Mesenchymal stem cell (in vitro differentiated cells and primary cell): ENCODE measurements around the gene ZBTB47.
A peak's percentile ranks its signal among the peaks of the same experiment; 100 is the strongest.

Experiments
- DNase-seq: peaks from one replicate; pipeline ENCODE4 v3.0.0-alpha.2; 2013
- H2AFZ ChIP-seq: one replicate; pipeline ENCODE4 v1.6.1; 2013; ENCODE audit warnings: low read depth, mild to moderate bottlenecking, control low read depth, inconsistent platforms, low read length, moderate library complexity
- H2AK5ac ChIP-seq: 2 replicates; pipeline ENCODE4 v1.6.1; 2013; ENCODE audit warnings: low read length, moderate library complexity, mild to moderate bottlenecking, inconsistent platforms; ENCODE audit not compliant: severe bottlenecking
- H2BK120ac ChIP-seq: one replicate; pipeline ENCODE4 v1.6.1; 2013; ENCODE audit warnings: low read depth, mild to moderate bottlenecking, inconsistent platforms, low read length, moderate library complexity
- H2BK12ac ChIP-seq, 2 experiments: one replicate each; pipeline ENCODE4 v1.6.1; 2013; ENCODE audit warnings: inconsistent platforms in 2 of 2, low read length in 2 of 2, mild to moderate bottlenecking in 2 of 2, moderate library complexity in 2 of 2, control low read depth in 1 of 2
- H2BK15ac ChIP-seq: one replicate; pipeline ENCODE4 v1.6.1; 2013; ENCODE audit warnings: mild to moderate bottlenecking, low read depth, inconsistent platforms; ENCODE audit not compliant: poor library complexity, severe bottlenecking
- H2BK5ac ChIP-seq: 2 replicates; pipeline ENCODE4 v1.6.1; 2013; ENCODE audit warnings: low read depth, mild to moderate bottlenecking, low read length, control low read depth, inconsistent platforms; ENCODE audit not compliant: poor library complexity, severe bottlenecking
- H3K14ac ChIP-seq, 2 experiments: one replicate each; pipeline ENCODE4 v1.6.1; 2013; ENCODE audit warnings: inconsistent platforms in 2 of 2, low read length in 2 of 2, control low read depth in 1 of 2, mild to moderate bottlenecking in 1 of 2, moderate library complexity in 1 of 2
- H3K18ac ChIP-seq, 2 experiments: one replicate each; pipeline ENCODE4 v1.6.1; 2013; ENCODE audit warnings: inconsistent platforms in 2 of 2, low read length in 2 of 2, control low read depth in 1 of 2, low read depth in 1 of 2, mild to moderate bottlenecking in 1 of 2
- H3K23ac ChIP-seq, 2 experiments: one replicate each; pipeline ENCODE4 v1.6.1; 2013; ENCODE audit warnings: inconsistent platforms in 2 of 2, low read length in 2 of 2, mild to moderate bottlenecking in 2 of 2, moderate library complexity in 2 of 2, control low read depth in 1 of 2
- H3K27ac ChIP-seq: 2 replicates; pipeline ENCODE4 v1.5.1; 2013; ENCODE audit warnings: mild to moderate bottlenecking, moderate library complexity, low read length, control low read depth, inconsistent platforms; ENCODE audit not compliant: poor library complexity, severe bottlenecking
- H3K27me3 ChIP-seq, 2 experiments: 2 replicates each; pipeline versions ENCODE4 v1.6.1 to v1.7.0; 2013; ENCODE audit warnings: low read length in 2 of 2, mild to moderate bottlenecking in 2 of 2, moderate library complexity in 2 of 2, control low read depth in 1 of 2, inconsistent platforms in 1 of 2; ENCODE audit not compliant: control insufficient read depth in 1 of 2, insufficient read depth in 1 of 2
- H3K36me3 ChIP-seq, 2 experiments: 2 replicates each; pipeline versions ENCODE4 v1.6.1 to v1.7.0; 2013; ENCODE audit warnings: low read length in 2 of 2, control low read depth in 1 of 2, inconsistent platforms in 1 of 2, low read depth in 1 of 2, mild to moderate bottlenecking in 1 of 2; ENCODE audit not compliant: insufficient read depth in 2 of 2, control insufficient read depth in 1 of 2
- H3K4ac ChIP-seq, 2 experiments: one replicate each; pipeline ENCODE4 v1.6.1; 2013; ENCODE audit warnings: inconsistent platforms in 2 of 2, low read length in 2 of 2, mild to moderate bottlenecking in 2 of 2, moderate library complexity in 2 of 2, control low read depth in 1 of 2, low read depth in 1 of 2
- H3K4me1 ChIP-seq: 2 replicates; pipeline ENCODE4 v1.6.1; 2013; ENCODE audit warnings: low read depth, low read length, control low read depth; ENCODE audit not compliant: control insufficient read depth, insufficient read depth
- H3K4me2 ChIP-seq: 2 replicates; pipeline ENCODE4 v1.6.1; 2013; ENCODE audit warnings: low read length, mild to moderate bottlenecking, inconsistent platforms; ENCODE audit not compliant: poor library complexity, severe bottlenecking
- H3K4me3 ChIP-seq, 2 experiments: 2 replicates each; pipeline versions ENCODE4 v1.5.1 to v1.7.0; 2013; ENCODE audit warnings: low read length in 2 of 2, mild to moderate bottlenecking in 2 of 2, control low read depth in 1 of 2, low read depth in 1 of 2; ENCODE audit not compliant: insufficient read depth in 1 of 2
- H3K79me1 ChIP-seq: replicated peaks from 2 replicates; pipeline ENCODE4 v1.6.1; 2013; ENCODE audit warnings: mild to moderate bottlenecking, control low read depth, low read length, inconsistent platforms; ENCODE audit not compliant: poor library complexity, severe bottlenecking
- H3K9ac ChIP-seq: 2 replicates; pipeline ENCODE4 v1.7.0; 2013; ENCODE audit warnings: mild to moderate bottlenecking, low read length, moderate library complexity
- H3K9me3 ChIP-seq: 2 replicates; pipeline ENCODE4 v1.7.0; 2013; ENCODE audit warnings: mild to moderate bottlenecking, low read length; ENCODE audit not compliant: control insufficient read depth
- H4K8ac ChIP-seq: one replicate; pipeline ENCODE4 v1.6.1; 2013; ENCODE audit warnings: inconsistent platforms, mild to moderate bottlenecking, low read length, moderate library complexity
- H4K91ac ChIP-seq: one replicate; pipeline ENCODE4 v1.6.1; 2013; ENCODE audit warnings: mild to moderate bottlenecking, low read length, inconsistent platforms
- WGBS: methylation state at CpG from one replicate; pipeline ENCODE4 v1.1.7; 2013; ENCODE audit warnings: mixed read lengths; 5-methylcytosine and 5-hydroxymethylcytosine counted together

ZBTB47 gene

GRCh38 chr3:42701371-42702065 lies 48.0 kb downstream of the ZBTB47 start:
- H3K9ac ChIP-seq: no peak overlapping the region
- no peaks in the 10 kb centered on the region for H3K36me3 ChIP-seq
- H3K27me3 ChIP-seq: peaks cover 9 to 67% of the 10 kb centered on the region in 2 experiments
- no peak overlapping the region for H2BK120ac ChIP-seq
- H3K4me2 ChIP-seq: no peak overlapping the region
- peaks cover 5% of the 10 kb centered on the region for H3K4me1 ChIP-seq
- no peak overlapping the region for H3K27ac ChIP-seq
- H4K91ac ChIP-seq: no peak overlapping the region
- H4K8ac ChIP-seq: no peak overlapping the region
- no peaks in the 10 kb centered on the region for H3K9me3 ChIP-seq
- 32% methylated on average over 15 of the region's 15 CpGs for WGBS
- no peak overlapping the region for H2AK5ac ChIP-seq
- no peak overlapping the region for H3K23ac ChIP-seq
- no peak overlapping the region for H2BK12ac ChIP-seq
- no peak overlapping the region for H3K18ac ChIP-seq
- H3K4ac ChIP-seq: no peak overlapping the region
- DNase-seq: peak; percentile 38
- no peak overlapping the region for H2AFZ ChIP-seq
- no peak overlapping the region for H3K14ac ChIP-seq
- no peak overlapping the region for H2BK15ac ChIP-seq
- H3K79me1 ChIP-seq: no peaks in the 10 kb centered on the region
- H2BK5ac ChIP-seq: no peak overlapping the region
- H3K4me3 ChIP-seq: no peak overlapping the region

- H3K4me1 ChIP-seq: peaks cover 5% of the 10 kb centered on the region
- no peak within 1 kb of the TSS for H2BK120ac ChIP-seq
- no peak within 1 kb of the TSS for H4K8ac ChIP-seq
- no peak within 1 kb of the TSS for H2BK15ac ChIP-seq
- no peak within 1 kb of the TSS for H3K4me2 ChIP-seq
- H3K27me3 ChIP-seq: peaks cover 9 to 70% of the 10 kb centered on the region in 2 experiments
- H3K79me1 ChIP-seq: no peaks in the 10 kb centered on the region
- no peak within 1 kb of the TSS for H3K14ac ChIP-seq
- DNase-seq: no peak
- H2BK5ac ChIP-seq: no peak within 1 kb of the TSS
- H3K27ac ChIP-seq: no peak within 1 kb of the TSS
- no peak within 1 kb of the TSS for H3K18ac ChIP-seq
- 78% methylated on average over 17 of the region's 21 CpGs for WGBS
- H3K36me3 ChIP-seq: no peaks in the 10 kb centered on the region
- H2AK5ac ChIP-seq: no peak within 1 kb of the TSS
- no peak within 1 kb of the TSS for H4K91ac ChIP-seq
- no peak within 1 kb of the TSS for H2AFZ ChIP-seq
- H2BK12ac ChIP-seq: no peak within 1 kb of the TSS
- no peak within 1 kb of the TSS for H3K4ac ChIP-seq
- no peaks in the 10 kb centered on the region for H3K9me3 ChIP-seq
- H3K4me3 ChIP-seq: no peak within 1 kb of the TSS
- H3K9ac ChIP-seq: no peak within 1 kb of the TSS
- no peak within 1 kb of the TSS for H3K23ac ChIP-seq
These were observed 48.8 kb downstream of the ZBTB47 start, which contains the start of gene HHATL for GRCh38 chr3:42702066-42702951. HHATL (minus strand) TSS chr3:42702798; CDS start chr3:42700826, 1,972 bp downstream.

- H3K36me3 ChIP-seq: no peaks in the 10 kb centered on the region
- whole genome bisulfite sequencing: 79% methylated on average over 6 of the region's 6 CpGs
These were observed 49.6 kb downstream of the ZBTB47 start for GRCh38 chr3:42702982-42703694.

GRCh38 chr3:42703695-42704025 lies 50.2 kb downstream of the ZBTB47 start:
- Histone ChIP-seq H4K8ac (no peak overlapping the region), H4K91ac (no peak overlapping the region), H3K9ac (no peak overlapping the region), H3K27ac (no peak overlapping the region), H3K4me3 (no peak overlapping the region), H2AFZ (no peak overlapping the region), H3K23ac (no peak overlapping the region), H3K18ac (no peak overlapping the region), H2BK5ac (no peak overlapping the region), H3K14ac (no peak overlapping the region), H2BK15ac (no peak overlapping the region), H3K9me3 (no peaks in the 10 kb centered on the region), H3K36me3 (no peaks in the 10 kb centered on the region), H2BK12ac (no peak overlapping the region), H3K4me1 (peaks cover 5% of the 10 kb centered on the region), H2BK120ac (no peak overlapping the region), H2AK5ac (no peak overlapping the region), H3K79me1 (no peaks in the 10 kb centered on the region), H3K27me3 (peaks cover 14 to 69% of the 10 kb centered on the region in 2 experiments), H3K4ac (no peak overlapping the region), H3K4me2 (no peak overlapping the region)
- 60% methylated on average over 2 of the region's 5 CpGs for WGBS
- DNase-seq: no peak

More at GRCh38 chr3:42702982-42703694, 49.6 kb downstream of the ZBTB47 start:
- Histone ChIP-seq H3K27me3 (peaks cover 14 to 69% of the 10 kb centered on the region in 2 experiments), H3K4ac (no peak overlapping the region), H2AFZ (no peak overlapping the region), H2BK12ac (no peak overlapping the region), H4K8ac (no peak overlapping the region), H2BK5ac (no peak overlapping the region), H3K9me3 (no peaks in the 10 kb centered on the region), H2BK120ac (no peak overlapping the region), H3K4me1 (peaks cover 5% of the 10 kb centered on the region), H3K14ac (no peak overlapping the region), H3K79me1 (no peaks in the 10 kb centered on the region), H3K23ac (no peak overlapping the region), H4K91ac (no peak overlapping the region), H3K9ac (no peak overlapping the region), H3K4me3 (no peak overlapping the region), H3K27ac (no peak overlapping the region), H2AK5ac (no peak overlapping the region), H2BK15ac (no peak overlapping the region), H3K4me2 (no peak overlapping the region), H3K18ac (no peak overlapping the region)
- no peak for DNase-seq
